Activated B cell treated with CpG ODN at 0.5 μM for 24 hours (primary cell): ENCODE results near the gene MS4A6E. TPM values are rescaled to one million over a fixed set of nuclear protein-coding genes. Genes with fewer than 3 reads are reported as not detected.
"Not testable (repeated sequence)": the region's sequence is repeated elsewhere in the genome, so short reads cannot be mapped to it uniquely, and the experiment has no call there.

ENCODE experiments used
- ATAC-seq: fragments of 200-7000 bp; cut with Tn5 transposase; one replicate; pipeline ENCODE4 v1.10.0; 2021; ENCODE audit warnings: low read depth, mild to moderate bottlenecking, moderate library complexity
- CTCF ChIA-PET: fragments of 350-600 bp; sonication (Branson Sonifier 250); formaldehyde crosslinking; loops from one replicate; lab custom pipeline; 2021; ENCODE audit warnings: antibody characterized with exemption; lab: Charles Lee
- POLR2A ChIA-PET: fragments of 350-600 bp; sonication (Branson Sonifier 250); formaldehyde crosslinking; loops from one replicate; lab custom pipeline; 2021; ENCODE audit warnings: antibody characterized with exemption; lab: Charles Lee
- DNase-seq: peaks from one replicate; pipeline ENCODE4 v3.0.0; 2022
- H3K27ac Mint-ChIP-seq: one replicate; pipeline ENCODE4 v1.8.0; 2020; ENCODE audit warnings: mixed read lengths
- H3K27me3 Mint-ChIP-seq: one replicate; pipeline ENCODE4 v1.8.0; 2021; ENCODE audit warnings: mixed read lengths
- H3K36me3 Mint-ChIP-seq: one replicate; pipeline ENCODE4 v1.8.0; 2021; ENCODE audit warnings: low read depth, mixed read lengths
- H3K4me1 Mint-ChIP-seq: one replicate; pipeline ENCODE4 v1.8.0; 2021; ENCODE audit warnings: mixed read lengths
- H3K4me3 Mint-ChIP-seq: one replicate; pipeline ENCODE4 v1.8.0; 2020; ENCODE audit warnings: mild to moderate bottlenecking, mixed read lengths
- H3K9me3 Mint-ChIP-seq: one replicate; pipeline ENCODE4 v1.8.0; 2020; ENCODE audit warnings: mixed read lengths
- intact Hi-C: fragments of 100-400 bp; cut with micrococcal nuclease; formaldehyde crosslinking; loops from one replicate; pipeline ENCODE4 v1.15.1; 2024
- total RNA-seq: library from RNA; stranded (reverse); gene quantifications from 2 replicates; pipeline ENCODE4 v1.2.3, GENCODE V29; 2022
- TF ChIP-seq, protein P1 (sequence below): fragments of 200-600 bp; IDR thresholded peaks from one replicate; pipeline ENCODE4 v1.8.0; 2022; ENCODE audit warnings: antibody characterized with exemption, mild to moderate bottlenecking

MS4A6E gene
- total RNA-seq, 1 donor from 2014 or later: not detected

DNA sequence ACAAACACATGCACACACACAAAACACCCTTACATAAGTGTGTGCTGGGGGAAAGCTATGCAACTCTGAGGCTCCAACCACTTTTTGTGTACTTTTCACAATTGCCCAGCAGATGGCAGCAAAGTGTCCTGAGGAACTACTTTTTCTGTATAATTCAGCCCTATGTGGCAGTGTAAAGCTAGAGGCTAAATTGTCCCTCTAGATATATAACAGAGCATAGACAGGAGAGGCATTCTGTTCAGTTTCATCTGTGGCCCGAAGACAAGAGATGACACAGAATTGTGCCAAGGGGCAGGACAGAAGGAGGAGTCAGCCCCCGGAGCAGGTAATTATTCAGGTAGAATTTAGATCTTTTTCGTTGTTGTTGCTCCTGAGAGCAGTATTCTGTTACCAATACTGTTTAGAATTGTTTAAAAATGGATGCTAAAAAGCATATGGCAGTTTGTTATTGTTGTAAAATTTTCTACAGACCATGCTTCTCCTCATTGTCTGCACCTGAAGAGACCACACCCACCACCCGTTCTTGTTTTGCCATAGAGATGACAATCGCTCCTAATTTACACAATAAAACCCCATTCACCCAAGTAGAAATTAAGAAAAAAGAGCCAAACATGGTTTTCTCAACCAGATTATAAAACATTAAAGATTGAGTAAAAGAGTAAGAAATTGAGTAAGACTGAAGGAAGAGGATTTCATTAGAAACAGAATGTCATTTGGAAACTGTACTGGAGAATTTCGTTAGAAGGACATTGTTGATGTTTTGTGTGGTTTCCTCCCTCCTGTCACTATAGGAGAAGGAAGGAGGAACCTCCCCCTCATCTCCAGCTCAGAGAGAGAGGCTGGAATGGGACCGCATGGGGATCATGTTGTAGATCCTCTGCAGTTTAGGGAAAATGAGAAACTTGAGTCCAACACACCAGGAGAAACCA lies 36.8 kb downstream of the MS4A6E start:
- CTCF ChIA-PET: interaction anchor here (0.7 to 8.0 kb wide), 34 partner anchors 10 to 399 kb away, joined by 3 to 194 read pairs (median 6); partner anchors contain the start of genes MS4A1, MS4A14 and MS4A7
- POLR2A ChIA-PET: interaction anchor here (0.7 to 18.0 kb wide), 24 partner anchors 9 to 271 kb away, joined by 3 to 800 read pairs (median 5); partner anchors contain the start of genes MS4A1, MS4A14 and MS4A7
- intact Hi-C loops: loop anchor here (1.0 kb wide), 6 partner anchors 14 to 270 kb away; partner anchors contain the start of genes MS4A1, MS4A14 and MS4A7
- peak; percentile 42 for DNase-seq
- TF ChIP-seq, protein P1, sequence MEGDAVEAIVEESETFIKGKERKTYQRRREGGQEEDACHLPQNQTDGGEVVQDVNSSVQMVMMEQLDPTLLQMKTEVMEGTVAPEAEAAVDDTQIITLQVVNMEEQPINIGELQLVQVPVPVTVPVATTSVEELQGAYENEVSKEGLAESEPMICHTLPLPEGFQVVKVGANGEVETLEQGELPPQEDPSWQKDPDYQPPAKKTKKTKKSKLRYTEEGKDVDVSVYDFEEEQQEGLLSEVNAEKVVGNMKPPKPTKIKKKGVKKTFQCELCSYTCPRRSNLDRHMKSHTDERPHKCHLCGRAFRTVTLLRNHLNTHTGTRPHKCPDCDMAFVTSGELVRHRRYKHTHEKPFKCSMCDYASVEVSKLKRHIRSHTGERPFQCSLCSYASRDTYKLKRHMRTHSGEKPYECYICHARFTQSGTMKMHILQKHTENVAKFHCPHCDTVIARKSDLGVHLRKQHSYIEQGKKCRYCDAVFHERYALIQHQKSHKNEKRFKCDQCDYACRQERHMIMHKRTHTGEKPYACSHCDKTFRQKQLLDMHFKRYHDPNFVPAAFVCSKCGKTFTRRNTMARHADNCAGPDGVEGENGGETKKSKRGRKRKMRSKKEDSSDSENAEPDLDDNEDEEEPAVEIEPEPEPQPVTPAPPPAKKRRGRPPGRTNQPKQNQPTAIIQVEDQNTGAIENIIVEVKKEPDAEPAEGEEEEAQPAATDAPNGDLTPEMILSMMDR: no peak
- Mint-ChIP-seq H3K4me1 (peaks cover 80% of the 10 kb centered on the region), H3K27ac (peak overlapping the region; percentile 93), H3K36me3 (peaks cover 33% of the 10 kb centered on the region), H3K9me3 (peaks cover 13% of the 10 kb centered on the region), H3K27me3 (no peaks in the 10 kb centered on the region), H3K4me3 (peak overlapping the region; percentile 83)
- peak; percentile 81 for ATAC-seq

DNA sequence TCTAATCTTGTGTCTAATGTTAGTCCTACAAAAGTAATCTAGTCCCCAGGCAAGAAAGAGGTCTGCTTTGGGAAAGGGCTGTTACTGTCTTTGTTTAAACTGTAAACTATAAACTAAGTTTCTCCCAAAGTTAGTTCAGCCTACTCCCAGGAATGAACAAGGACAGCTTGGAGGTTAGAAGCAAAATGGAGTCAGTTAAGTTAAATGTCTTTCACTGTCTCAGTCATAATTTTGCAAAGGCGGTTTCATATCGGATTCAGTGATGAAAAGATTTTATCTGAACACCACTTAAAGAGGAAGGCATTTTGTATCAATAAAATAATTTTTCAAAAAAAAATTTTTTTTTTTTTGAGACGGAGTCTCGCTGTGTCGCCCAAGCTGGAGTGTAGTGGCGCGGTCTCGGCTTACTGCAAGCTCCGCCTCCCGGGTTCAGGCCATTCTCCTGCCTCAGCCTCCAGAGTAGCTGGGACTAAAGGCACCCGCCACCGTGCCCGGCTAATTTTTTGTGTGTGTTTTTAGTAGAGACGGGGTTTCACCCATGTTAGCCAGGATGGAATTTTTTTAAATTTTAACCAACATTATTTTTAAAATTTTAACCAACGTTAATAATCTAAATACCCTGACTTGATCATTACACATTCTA lies 39.3 kb downstream of the MS4A6E start:
- DNase-seq, intact Hi-C loops, H3K27me3 Mint-ChIP-seq, H3K9me3 Mint-ChIP-seq, ATAC-seq: not testable (repeated sequence)
- Mint-ChIP-seq H3K4me3 (peak overlapping the region; percentile 63), H3K4me1 (peaks cover 96% of the 10 kb centered on the region), H3K36me3 (peaks cover 37% of the 10 kb centered on the region), H3K27ac (peak overlapping the region; percentile 90)
- POLR2A ChIA-PET: interaction anchor here (0.8 to 18.0 kb wide), 24 partner anchors 9 to 267 kb away, joined by 3 to 800 read pairs (median 6); partner anchors contain the start of genes MS4A1, MS4A14 and MS4A7
- CTCF ChIA-PET: interaction anchor here (0.9 to 8.0 kb wide), 12 partner anchors 14 to 268 kb away, joined by 3 to 194 read pairs (median 4); partner anchors contain the start of genes MS4A1 and MS4A14

DNA sequence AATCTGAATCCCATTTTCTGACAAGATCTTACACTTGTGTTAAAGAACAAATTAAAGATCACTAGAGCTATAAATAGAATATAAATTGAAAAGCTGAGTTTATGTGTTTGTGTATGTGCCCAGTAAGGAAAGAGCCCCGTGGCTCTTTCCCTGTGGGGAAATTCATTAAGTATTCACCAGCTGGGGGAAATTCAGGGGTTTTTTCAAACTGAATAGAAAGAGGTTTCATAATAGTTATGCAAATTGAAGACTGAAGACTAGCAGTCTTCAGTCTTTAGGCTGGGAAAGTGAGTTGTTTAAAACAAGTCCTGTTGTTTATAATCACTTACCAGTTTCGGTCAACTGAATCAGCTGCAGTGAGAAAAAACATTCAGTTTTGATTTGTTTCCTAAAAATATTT lies 40.0 kb downstream of the MS4A6E start:
- Mint-ChIP-seq H3K27me3 (no peaks in the 10 kb centered on the region), H3K9me3 (peaks cover 4% of the 10 kb centered on the region), H3K4me1 (peaks cover 98% of the 10 kb centered on the region), H3K4me3 (peak overlapping the region; percentile 63), H3K36me3 (peaks cover 36% of the 10 kb centered on the region), H3K27ac (peak overlapping the region; percentile 90)
- TF ChIP-seq, protein P1: no peak
- intact Hi-C loops: loop anchor here (1.0 kb wide), 5 partner anchors 11 to 110 kb away; partner anchors contain the start of genes MS4A1, MS4A14 and MS4A7
- ATAC-seq (peak; percentile 60), DNase-seq (no peak)
- POLR2A ChIA-PET: interaction anchor here (0.6 to 18.0 kb wide), 23 partner anchors 9 to 1261 kb away, joined by 3 to 800 read pairs (median 5); partner anchors contain the start of genes MS4A1, MS4A14 and MS4A7
- CTCF ChIA-PET: interaction anchor here (0.7 to 8.0 kb wide), 7 partner anchors 13 to 267 kb away, joined by 3 to 194 read pairs (median 5); partner anchors contain the start of gene MS4A1

DNA sequence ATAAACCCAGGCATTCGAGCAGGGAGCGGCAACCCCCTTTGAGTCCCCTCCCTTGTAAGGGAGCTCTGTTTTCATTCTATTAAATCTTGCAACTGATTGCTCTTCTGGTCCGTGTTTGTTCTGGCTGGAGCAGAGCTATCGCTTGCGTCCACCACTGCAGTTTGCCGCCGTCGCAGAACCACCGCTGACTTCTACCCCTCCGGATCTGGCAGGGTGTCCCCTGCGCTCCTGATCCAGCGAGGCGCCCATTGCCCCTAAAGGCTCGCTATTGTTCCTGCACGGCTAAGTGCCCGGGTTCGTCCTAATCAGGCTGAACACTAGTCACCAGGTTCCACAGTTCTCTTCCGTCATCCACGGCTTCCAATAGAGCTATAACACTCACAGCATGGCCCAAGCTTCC lies 40.8 kb downstream of the MS4A6E start:
- Mint-ChIP-seq H3K9me3 (peaks cover 4% of the 10 kb centered on the region), H3K36me3 (peaks cover 36% of the 10 kb centered on the region), H3K27me3 (no peaks in the 10 kb centered on the region), H3K4me3 (peak overlapping the region; percentile 63), H3K27ac (peak overlapping the region; percentile 90), H3K4me1 (peaks cover 97% of the 10 kb centered on the region)
- intact Hi-C loops: loop anchor here (1.0 kb wide), 5 partner anchors 10 to 109 kb away; partner anchors contain the start of genes MS4A1, MS4A14 and MS4A7
- ChIA-PET CTCF (interaction anchor here (1.2 to 8.0 kb wide), 5 partner anchors 90 to 266 kb away, joined by 4 to 194 read pairs (median 6); partner anchors contain the start of gene MS4A1), POLR2A (interaction anchor here (0.6 to 18.0 kb wide), 17 partner anchors 11 to 265 kb away, joined by 3 to 800 read pairs (median 9); partner anchors contain the start of genes MS4A1, MS4A14 and MS4A7)
- ATAC-seq: no peak
- TF ChIP-seq, protein P1: no peak
- no peak for DNase-seq
